SJSA1 (cell line): Measurements from ENCODE around the gene ARHGAP44. TPM values are rescaled to one million over a fixed set of nuclear protein-coding genes. Genes with fewer than 3 reads are reported as not detected.

Experiments
- DNase-seq, 2 experiments: peaks; one replicate each; pipeline ENCODE4 v3.0.0-alpha.2; 2015 to 2020; ENCODE audit warnings: low spot score in 2 of 2, low read depth in 1 of 2
- H3K27ac ChIP-seq: fragments of 250-450 bp; sonication (Bioruptor Pico); 2 replicates; pipeline ENCODE4 v1.5.1; 2020; ENCODE audit warnings: mild to moderate bottlenecking, moderate library complexity
- H3K27me3 ChIP-seq: fragments of 250-450 bp; sonication (Bioruptor Pico); replicated peaks from 2 replicates; pipeline ENCODE4 v1.5.1; 2020; ENCODE audit warnings: mild to moderate bottlenecking, moderate library complexity
- H3K36me3 ChIP-seq: fragments of 250-450 bp; sonication (Bioruptor Pico); 2 replicates; pipeline ENCODE4 v1.5.1; 2020; ENCODE audit warnings: mild to moderate bottlenecking
- H3K4me1 ChIP-seq: fragments of 250-450 bp; sonication (Bioruptor Pico); replicated peaks from 2 replicates; pipeline ENCODE4 v1.6.1; 2021; ENCODE audit warnings: mild to moderate bottlenecking
- H3K4me3 ChIP-seq: fragments of 250-450 bp; sonication (Bioruptor Pico); 2 replicates; pipeline ENCODE4 v1.5.1; 2020; ENCODE audit warnings: mild to moderate bottlenecking
- H3K9me3 ChIP-seq: fragments of 250-450 bp; sonication (Bioruptor Pico); replicated peaks from 2 replicates; pipeline ENCODE4 v1.5.1; 2020; ENCODE audit warnings: mild to moderate bottlenecking
- total RNA-seq: library from RNA; depleted of rRNA; stranded (reverse); fragments of >200 nt; shearing (Covaris generic); gene quantifications from 2 replicates; pipeline ENCODE4 v1.2.3, GENCODE V29; 2014

ARHGAP44 gene
- total RNA-seq, 1 experiment from 2014 or later: 0.58 TPM

- Histone ChIP-seq H3K27me3 (no peaks in the 10 kb centered on the region), H3K4me1 (no peaks in the 10 kb centered on the region), H3K36me3 (peaks cover 93% of the 10 kb centered on the region), H3K9me3 (no peaks in the 10 kb centered on the region), H3K4me3 (no peak overlapping the region), H3K27ac (no peak overlapping the region)
- DNase-seq: peak; percentile 56 to 71
Measured at GRCh38 chr17:13002761-13003453, 213.6 kb downstream of the ARHGAP44 start.

- Histone ChIP-seq H3K27me3 (no peaks in the 10 kb centered on the region), H3K36me3 (peaks cover 93% of the 10 kb centered on the region), H3K4me1 (no peaks in the 10 kb centered on the region), H3K27ac (no peak overlapping the region), H3K4me3 (no peak overlapping the region), H3K9me3 (no peaks in the 10 kb centered on the region)
- no peak for DNase-seq
Measured at GRCh38 chr17:13003454-13003851, 214.2 kb downstream of the ARHGAP44 start.

GRCh38 chr17:13003927-13004326 lies 214.6 kb downstream of the ARHGAP44 start:
- no peak for DNase-seq
- Histone ChIP-seq H3K4me3 (no peak overlapping the region), H3K27ac (no peak overlapping the region), H3K9me3 (no peaks in the 10 kb centered on the region), H3K4me1 (no peaks in the 10 kb centered on the region), H3K27me3 (no peaks in the 10 kb centered on the region), H3K36me3 (peaks cover 92% of the 10 kb centered on the region)

GRCh38 chr17:13004336-13004735 lies 215.0 kb downstream of the ARHGAP44 start:
- Histone ChIP-seq H3K36me3 (peaks cover 89% of the 10 kb centered on the region), H3K4me1 (no peaks in the 10 kb centered on the region), H3K4me3 (no peak overlapping the region), H3K27ac (no peak overlapping the region), H3K27me3 (no peaks in the 10 kb centered on the region), H3K9me3 (no peaks in the 10 kb centered on the region)
- no peak for DNase-seq

GRCh38 chr17:13005530-13005929 lies 216.2 kb downstream of the ARHGAP44 start:
- H3K27me3 ChIP-seq: no peaks in the 10 kb centered on the region
- no peaks in the 10 kb centered on the region for H3K4me1 ChIP-seq
- no peaks in the 10 kb centered on the region for H3K9me3 ChIP-seq
- H3K4me3 ChIP-seq: no peak overlapping the region
- H3K36me3 ChIP-seq: peaks cover 88% of the 10 kb centered on the region
- DNase-seq: no peak
- H3K27ac ChIP-seq: no peak overlapping the region

- no peak overlapping the region for H3K27ac ChIP-seq
- no peaks in the 10 kb centered on the region for H3K4me1 ChIP-seq
- no peaks in the 10 kb centered on the region for H3K9me3 ChIP-seq
- no peak for DNase-seq
- H3K4me3 ChIP-seq: no peak overlapping the region
- no peaks in the 10 kb centered on the region for H3K27me3 ChIP-seq
- peaks cover 90% of the 10 kb centered on the region for H3K36me3 ChIP-seq
Measured at GRCh38 chr17:13008461-13008860, 219.2 kb downstream of the ARHGAP44 start.

GRCh38 chr17:13010959-13011358 lies 221.7 kb downstream of the ARHGAP44 start:
- H3K4me1 ChIP-seq: no peaks in the 10 kb centered on the region
- peaks cover 90% of the 10 kb centered on the region for H3K36me3 ChIP-seq
- no peak overlapping the region for H3K27ac ChIP-seq
- H3K4me3 ChIP-seq: no peak overlapping the region
- H3K27me3 ChIP-seq: no peaks in the 10 kb centered on the region
- no peaks in the 10 kb centered on the region for H3K9me3 ChIP-seq
- no peak for DNase-seq

- Histone ChIP-seq H3K36me3 (peaks cover 73% of the 10 kb centered on the region), H3K4me1 (no peaks in the 10 kb centered on the region), H3K27me3 (no peaks in the 10 kb centered on the region), H3K4me3 (no peak overlapping the region), H3K27ac (no peak overlapping the region), H3K9me3 (no peaks in the 10 kb centered on the region)
- DNase-seq: no peak
Measured at GRCh38 chr17:13014801-13015200, 225.5 kb downstream of the ARHGAP44 start.

- H3K4me3 ChIP-seq: peak overlapping the region; percentile 91
- no peak for DNase-seq
- no peaks in the 10 kb centered on the region for H3K9me3 ChIP-seq
- H3K36me3 ChIP-seq: peaks cover 50% of the 10 kb centered on the region
- H3K27me3 ChIP-seq: no peaks in the 10 kb centered on the region
- H3K4me1 ChIP-seq: no peaks in the 10 kb centered on the region
- peak overlapping the region; percentile 27 for H3K27ac ChIP-seq
Measured at GRCh38 chr17:13016881-13017654, 227.8 kb downstream of the ARHGAP44 start.

- peak; percentile 96 for DNase-seq
- Histone ChIP-seq H3K9me3 (no peaks in the 10 kb centered on the region), H3K27me3 (no peaks in the 10 kb centered on the region), H3K4me3 (peak within 1 kb of the TSS; percentile 91), H3K4me1 (no peaks in the 10 kb centered on the region), H3K27ac (peak within 1 kb of the TSS; percentile 31), H3K36me3 (peaks cover 42% of the 10 kb centered on the region)
Measured at GRCh38 chr17:13017655-13018459, 228.6 kb downstream of the ARHGAP44 start, which contains the start of gene ELAC2. Gene ELAC2 (minus strand): TSS chr17:13018027. CDS start chr17:13017947, 80 bp downstream.

GRCh38 chr17:13024016-13024415 lies 234.7 kb downstream of the ARHGAP44 start:
- Histone ChIP-seq H3K27me3 (no peaks in the 10 kb centered on the region), H3K9me3 (no peaks in the 10 kb centered on the region), H3K27ac (no peak overlapping the region), H3K4me3 (no peak overlapping the region), H3K36me3 (no peaks in the 10 kb centered on the region), H3K4me1 (0 out of 2 replicates have a peak, but pooled peaks cover 6% of the 10 kb centered on the region)
- DNase-seq: no peak

- Histone ChIP-seq H3K36me3 (no peaks in the 10 kb centered on the region), H3K27me3 (no peaks in the 10 kb centered on the region), H3K4me1 (0 out of 2 replicates have a peak, but pooled peaks cover 6% of the 10 kb centered on the region), H3K9me3 (no peaks in the 10 kb centered on the region), H3K4me3 (no peak overlapping the region), H3K27ac (no peak overlapping the region)
- peak; percentile 59 to 69 for DNase-seq
Measured at GRCh38 chr17:13024526-13025257, 235.4 kb downstream of the ARHGAP44 start.

- Histone ChIP-seq H3K4me1 (0 out of 2 replicates have a peak, but pooled peaks cover 6% of the 10 kb centered on the region), H3K27ac (no peak overlapping the region), H3K27me3 (no peaks in the 10 kb centered on the region), H3K9me3 (no peaks in the 10 kb centered on the region), H3K36me3 (no peaks in the 10 kb centered on the region), H3K4me3 (no peak overlapping the region)
- DNase-seq: no peak
Measured at GRCh38 chr17:13025258-13025627, 235.9 kb downstream of the ARHGAP44 start.
